KMS-11 (cell line): ENCODE results near the gene C15orf61.

Experiments
- H2AFZ ChIP-seq: fragments of 200-600 bp; sonication (generic); 2 replicates; pipeline ENCODE4 v1.6.1; 2016; ENCODE audit warnings: antibody characterized with exemption, mixed run types, low read depth
- H3K27ac ChIP-seq: fragments of 200-600 bp; sonication (generic); 2 replicates; pipeline ENCODE4 v1.6.1; 2016; ENCODE audit warnings: mild to moderate bottlenecking, mixed run types
- H3K27me3 ChIP-seq: fragments of 200-600 bp; sonication (generic); 2 replicates; pipeline ENCODE4 v1.6.1; 2017; ENCODE audit warnings: mild to moderate bottlenecking, low read depth, mixed run types, moderate library complexity; ENCODE audit not compliant: insufficient read depth
- H3K36me3 ChIP-seq: fragments of 200-600 bp; sonication (generic); 2 replicates; pipeline ENCODE4 v1.6.1; 2017; ENCODE audit warnings: mild to moderate bottlenecking, mixed run types; ENCODE audit not compliant: insufficient read depth
- H3K4me1 ChIP-seq: fragments of 200-600 bp; sonication (generic); 2 replicates; pipeline ENCODE4 v1.6.1; 2016; ENCODE audit warnings: mild to moderate bottlenecking, low read depth, mixed run types; ENCODE audit not compliant: poor library complexity, severe bottlenecking
- H3K4me2 ChIP-seq: fragments of 200-600 bp; sonication (generic); 2 replicates; pipeline ENCODE4 v1.7.0; 2016; ENCODE audit warnings: mild to moderate bottlenecking, mixed run types
- H3K4me3 ChIP-seq: fragments of 200-600 bp; sonication (generic); IDR thresholded peaks from 2 replicates; pipeline ENCODE4 v1.6.1; 2017; ENCODE audit warnings: low read depth, low read length, mixed read lengths; ENCODE audit not compliant: insufficient read depth
- H3K79me2 ChIP-seq: fragments of 200-600 bp; sonication (generic); 2 replicates; pipeline ENCODE4 v1.6.1; 2016; ENCODE audit warnings: low read depth, mixed run types; ENCODE audit not compliant: insufficient read depth
- H3K9ac ChIP-seq: fragments of 200-600 bp; sonication (generic); 2 replicates; pipeline ENCODE4 v1.6.1; 2016; ENCODE audit warnings: mild to moderate bottlenecking, mixed run types
- H4K20me1 ChIP-seq: fragments of 200-600 bp; sonication (generic); 2 replicates; pipeline ENCODE4 v1.6.1; 2016; ENCODE audit warnings: mild to moderate bottlenecking, mixed run types; ENCODE audit not compliant: insufficient read depth
- TF ChIP-seq, protein P1 (sequence below): fragments of 200-600 bp; sonication (generic); conservative IDR thresholded peaks from 2 replicates; pipeline ENCODE4 v1.6.1; 2017; ENCODE audit warnings: low read depth, mild to moderate bottlenecking, antibody characterized with exemption, low read length, moderate library complexity, mixed read lengths

C15orf61 gene

DNA sequence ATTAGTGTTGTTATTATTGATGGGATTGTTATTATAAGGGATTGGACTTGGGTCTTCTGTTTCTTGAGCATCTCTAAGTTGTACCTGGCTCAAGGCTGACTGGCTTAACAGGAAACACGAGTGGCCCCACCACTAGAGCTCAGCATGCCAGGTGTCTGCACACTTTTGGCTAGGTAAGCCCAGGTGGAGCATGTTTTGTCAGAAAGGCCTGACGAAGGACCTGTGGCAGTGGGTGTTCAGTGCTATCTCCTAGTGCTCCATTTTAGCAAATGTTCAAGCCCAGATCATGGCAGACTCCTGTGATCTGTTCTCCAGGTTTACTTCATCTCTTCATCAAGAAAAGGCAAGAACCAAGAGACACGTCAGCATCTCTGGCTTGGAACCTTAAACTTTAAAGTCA, 24.9 kb downstream of the C15orf61 start:
- no peak overlapping the region for H3K27ac ChIP-seq
- H3K4me1 ChIP-seq, result peaks cover 9% of the 10 kb centered on the region
- H3K9ac ChIP-seq, result no peak overlapping the region
- no peak overlapping the region for H3K4me3 ChIP-seq
- no peak overlapping the region for H3K4me2 ChIP-seq
- TF ChIP-seq, protein P1, sequence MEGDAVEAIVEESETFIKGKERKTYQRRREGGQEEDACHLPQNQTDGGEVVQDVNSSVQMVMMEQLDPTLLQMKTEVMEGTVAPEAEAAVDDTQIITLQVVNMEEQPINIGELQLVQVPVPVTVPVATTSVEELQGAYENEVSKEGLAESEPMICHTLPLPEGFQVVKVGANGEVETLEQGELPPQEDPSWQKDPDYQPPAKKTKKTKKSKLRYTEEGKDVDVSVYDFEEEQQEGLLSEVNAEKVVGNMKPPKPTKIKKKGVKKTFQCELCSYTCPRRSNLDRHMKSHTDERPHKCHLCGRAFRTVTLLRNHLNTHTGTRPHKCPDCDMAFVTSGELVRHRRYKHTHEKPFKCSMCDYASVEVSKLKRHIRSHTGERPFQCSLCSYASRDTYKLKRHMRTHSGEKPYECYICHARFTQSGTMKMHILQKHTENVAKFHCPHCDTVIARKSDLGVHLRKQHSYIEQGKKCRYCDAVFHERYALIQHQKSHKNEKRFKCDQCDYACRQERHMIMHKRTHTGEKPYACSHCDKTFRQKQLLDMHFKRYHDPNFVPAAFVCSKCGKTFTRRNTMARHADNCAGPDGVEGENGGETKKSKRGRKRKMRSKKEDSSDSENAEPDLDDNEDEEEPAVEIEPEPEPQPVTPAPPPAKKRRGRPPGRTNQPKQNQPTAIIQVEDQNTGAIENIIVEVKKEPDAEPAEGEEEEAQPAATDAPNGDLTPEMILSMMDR, result no peak
- H2AFZ ChIP-seq, result no peak overlapping the region
- no peaks in the 10 kb centered on the region for H3K27me3 ChIP-seq
- no peaks in the 10 kb centered on the region for H4K20me1 ChIP-seq
- no peaks in the 10 kb centered on the region for H3K36me3 ChIP-seq
- H3K79me2 ChIP-seq, result no peaks in the 10 kb centered on the region

DNA sequence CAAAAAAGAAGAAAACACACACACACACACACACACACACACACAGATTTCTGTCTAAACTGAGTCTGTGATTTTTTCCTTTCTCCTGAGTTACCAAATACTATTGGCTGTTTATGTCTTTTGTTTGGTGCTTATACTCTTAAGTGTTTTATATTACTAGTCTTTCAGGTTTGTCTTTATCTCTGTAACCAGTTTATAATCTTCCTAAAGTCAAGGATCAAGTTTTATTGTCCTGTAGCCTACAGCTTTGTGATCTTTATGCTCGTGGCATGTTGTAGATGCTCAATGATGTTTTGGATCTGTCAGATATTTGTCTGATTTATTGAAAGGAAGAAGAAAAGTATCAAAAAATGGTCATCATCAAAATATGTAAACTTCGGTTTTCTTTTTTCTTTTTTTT, 26.1 kb downstream of the C15orf61 start:
- Histone ChIP-seq H3K27me3 (no peaks in the 10 kb centered on the region), H3K4me3 (no peak overlapping the region), H3K79me2 (no peaks in the 10 kb centered on the region), H3K36me3 (no peaks in the 10 kb centered on the region), H4K20me1 (no peaks in the 10 kb centered on the region), H2AFZ (no peak overlapping the region), H3K4me2 (no peak overlapping the region), H3K4me1 (peaks cover 5% of the 10 kb centered on the region), H3K27ac (no peak overlapping the region), H3K9ac (no peak overlapping the region)
- TF ChIP-seq, protein P1, result no peak

DNA sequence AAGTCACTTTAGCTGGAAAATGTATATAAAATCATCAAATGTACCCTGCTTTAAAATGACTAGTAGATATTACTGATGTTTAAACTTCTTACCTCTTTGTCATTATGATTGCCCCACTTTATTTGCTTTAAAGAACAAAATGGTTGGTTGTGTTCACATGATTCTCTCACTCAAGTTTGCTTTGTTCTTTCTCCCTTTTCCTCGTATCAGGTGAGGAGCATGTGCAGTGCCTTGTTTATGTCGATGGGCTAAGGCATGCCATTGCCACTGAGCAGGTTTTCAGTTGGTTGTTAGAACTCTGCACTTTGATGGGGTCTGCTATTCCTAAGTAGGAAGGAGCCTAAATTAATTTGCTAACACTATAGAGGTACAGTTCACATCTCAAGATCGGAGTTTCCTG, 26.9 kb downstream of the C15orf61 start:
- no peak overlapping the region for H3K9ac ChIP-seq

GRCh38 chr15:67548236-67548852, 27.4 kb downstream of the C15orf61 start:
- Histone ChIP-seq H2AFZ (no peak overlapping the region), H4K20me1 (no peaks in the 10 kb centered on the region), H3K9ac (no peak overlapping the region), H3K4me1 (peaks cover under 1% of the 10 kb centered on the region), H3K36me3 (no peaks in the 10 kb centered on the region), H3K27ac (no peak overlapping the region), H3K4me3 (no peak overlapping the region), H3K27me3 (no peaks in the 10 kb centered on the region), H3K4me2 (no peak overlapping the region), H3K79me2 (no peaks in the 10 kb centered on the region)
- TF ChIP-seq, protein P1, result no peak

More for the DNA sequence above, 26.9 kb downstream of the C15orf61 start:
- no peaks in the 10 kb centered on the region for H3K36me3 ChIP-seq
- no peaks in the 10 kb centered on the region for H3K27me3 ChIP-seq
- H4K20me1 ChIP-seq, result no peaks in the 10 kb centered on the region
- H3K4me1 ChIP-seq, result peaks cover 5% of the 10 kb centered on the region
- H3K4me3 ChIP-seq, result no peak overlapping the region
- H3K79me2 ChIP-seq, result no peaks in the 10 kb centered on the region
- no peak overlapping the region for H2AFZ ChIP-seq
- H3K27ac ChIP-seq, result no peak overlapping the region
- no peak overlapping the region for H3K4me2 ChIP-seq
- TF ChIP-seq, protein P1, result no peak
